C4-2B (cell line): ENCODE data around the gene PFKFB4.

Source experiments
- ZFX ChIP-seq: fragments of 450-650 bp; IDR thresholded peaks from 2 replicates; pipeline ENCODE4 v1.6.1; 2017
- TF ChIP-seq, protein P1 (sequence below): fragments of 450-650 bp; conservative IDR thresholded peaks from 2 replicates; pipeline ENCODE4 v1.5.1; 2017; ENCODE audit warnings: mild to moderate bottlenecking

DNA sequence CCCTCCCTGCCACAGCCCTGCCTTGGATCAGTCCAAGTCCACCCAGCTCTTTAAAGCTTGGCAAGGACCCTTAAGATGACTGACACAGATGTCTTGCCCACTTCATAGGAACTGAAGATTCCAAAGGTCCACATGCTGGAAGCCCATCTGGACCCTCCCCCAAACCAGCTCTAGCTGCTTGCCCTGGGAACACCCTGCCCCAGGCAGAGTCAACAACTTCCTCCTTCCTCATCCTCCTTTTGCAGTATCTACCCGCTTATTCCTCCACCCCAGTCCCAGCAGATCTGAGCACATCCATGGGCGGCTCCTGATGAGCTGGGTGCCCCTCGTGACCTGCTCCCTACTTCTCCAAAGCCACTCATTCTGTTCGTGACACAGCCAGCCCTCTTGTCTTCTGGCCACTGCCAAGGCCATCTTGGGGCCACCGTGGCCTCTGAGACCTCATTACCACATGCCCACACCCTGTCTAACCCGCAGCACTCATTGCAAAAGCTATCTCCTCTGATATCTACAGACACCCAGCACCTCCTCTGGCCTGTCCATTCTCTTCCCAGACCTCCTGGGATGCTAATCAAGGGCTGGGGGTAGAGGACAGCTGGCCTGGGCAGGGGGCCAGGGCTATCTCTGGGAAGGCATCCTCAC is 2.0 kb upstream of the PFKFB4 start:
- TF ChIP-seq, protein P1, sequence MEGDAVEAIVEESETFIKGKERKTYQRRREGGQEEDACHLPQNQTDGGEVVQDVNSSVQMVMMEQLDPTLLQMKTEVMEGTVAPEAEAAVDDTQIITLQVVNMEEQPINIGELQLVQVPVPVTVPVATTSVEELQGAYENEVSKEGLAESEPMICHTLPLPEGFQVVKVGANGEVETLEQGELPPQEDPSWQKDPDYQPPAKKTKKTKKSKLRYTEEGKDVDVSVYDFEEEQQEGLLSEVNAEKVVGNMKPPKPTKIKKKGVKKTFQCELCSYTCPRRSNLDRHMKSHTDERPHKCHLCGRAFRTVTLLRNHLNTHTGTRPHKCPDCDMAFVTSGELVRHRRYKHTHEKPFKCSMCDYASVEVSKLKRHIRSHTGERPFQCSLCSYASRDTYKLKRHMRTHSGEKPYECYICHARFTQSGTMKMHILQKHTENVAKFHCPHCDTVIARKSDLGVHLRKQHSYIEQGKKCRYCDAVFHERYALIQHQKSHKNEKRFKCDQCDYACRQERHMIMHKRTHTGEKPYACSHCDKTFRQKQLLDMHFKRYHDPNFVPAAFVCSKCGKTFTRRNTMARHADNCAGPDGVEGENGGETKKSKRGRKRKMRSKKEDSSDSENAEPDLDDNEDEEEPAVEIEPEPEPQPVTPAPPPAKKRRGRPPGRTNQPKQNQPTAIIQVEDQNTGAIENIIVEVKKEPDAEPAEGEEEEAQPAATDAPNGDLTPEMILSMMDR: peak; percentile 68; the same call in 1 of the 2 replicates
- TF ChIP-seq ZFX: no peak
